ENCODE data around the gene NOTCH3.

The NOTCH3 gene

DNA sequence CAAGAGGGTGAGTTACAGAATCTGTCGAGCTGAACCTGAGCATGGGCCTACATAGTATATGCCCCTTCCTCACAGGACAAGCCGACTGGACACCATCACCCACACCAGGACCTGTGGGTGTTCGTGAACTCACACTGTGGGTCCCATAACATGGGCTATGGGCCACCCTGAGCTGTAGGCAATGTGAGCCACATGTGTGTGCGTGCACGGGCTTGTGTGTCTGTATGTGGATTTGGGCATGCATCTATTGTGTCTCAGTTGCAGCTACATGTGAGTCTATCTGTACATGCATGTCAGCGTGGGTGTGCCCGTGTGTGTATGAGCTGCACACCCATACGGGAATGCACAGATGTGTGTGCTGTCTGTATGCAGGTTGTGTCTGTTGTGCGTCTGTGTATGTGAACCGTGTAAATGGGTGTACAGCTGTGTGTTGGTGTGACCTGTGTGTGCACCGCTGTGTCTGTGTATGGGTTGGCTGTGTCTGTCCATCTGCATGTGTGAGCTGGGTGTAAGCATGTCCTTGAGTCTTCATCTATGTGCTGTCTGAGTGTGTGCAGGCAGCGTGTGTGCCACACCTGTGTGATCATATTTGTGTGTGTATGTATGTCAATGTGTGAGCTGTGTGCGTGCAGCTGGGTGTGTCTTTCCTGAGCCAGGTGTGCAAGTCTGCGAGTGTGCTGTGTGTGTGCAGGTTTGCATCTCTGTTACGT lies 1.7 kb downstream of the NOTCH3 start:
- TF ChIP-seq, protein P1, sequence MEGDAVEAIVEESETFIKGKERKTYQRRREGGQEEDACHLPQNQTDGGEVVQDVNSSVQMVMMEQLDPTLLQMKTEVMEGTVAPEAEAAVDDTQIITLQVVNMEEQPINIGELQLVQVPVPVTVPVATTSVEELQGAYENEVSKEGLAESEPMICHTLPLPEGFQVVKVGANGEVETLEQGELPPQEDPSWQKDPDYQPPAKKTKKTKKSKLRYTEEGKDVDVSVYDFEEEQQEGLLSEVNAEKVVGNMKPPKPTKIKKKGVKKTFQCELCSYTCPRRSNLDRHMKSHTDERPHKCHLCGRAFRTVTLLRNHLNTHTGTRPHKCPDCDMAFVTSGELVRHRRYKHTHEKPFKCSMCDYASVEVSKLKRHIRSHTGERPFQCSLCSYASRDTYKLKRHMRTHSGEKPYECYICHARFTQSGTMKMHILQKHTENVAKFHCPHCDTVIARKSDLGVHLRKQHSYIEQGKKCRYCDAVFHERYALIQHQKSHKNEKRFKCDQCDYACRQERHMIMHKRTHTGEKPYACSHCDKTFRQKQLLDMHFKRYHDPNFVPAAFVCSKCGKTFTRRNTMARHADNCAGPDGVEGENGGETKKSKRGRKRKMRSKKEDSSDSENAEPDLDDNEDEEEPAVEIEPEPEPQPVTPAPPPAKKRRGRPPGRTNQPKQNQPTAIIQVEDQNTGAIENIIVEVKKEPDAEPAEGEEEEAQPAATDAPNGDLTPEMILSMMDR (IDR thresholded peaks at IDR 0.05), result no peak

DNA sequence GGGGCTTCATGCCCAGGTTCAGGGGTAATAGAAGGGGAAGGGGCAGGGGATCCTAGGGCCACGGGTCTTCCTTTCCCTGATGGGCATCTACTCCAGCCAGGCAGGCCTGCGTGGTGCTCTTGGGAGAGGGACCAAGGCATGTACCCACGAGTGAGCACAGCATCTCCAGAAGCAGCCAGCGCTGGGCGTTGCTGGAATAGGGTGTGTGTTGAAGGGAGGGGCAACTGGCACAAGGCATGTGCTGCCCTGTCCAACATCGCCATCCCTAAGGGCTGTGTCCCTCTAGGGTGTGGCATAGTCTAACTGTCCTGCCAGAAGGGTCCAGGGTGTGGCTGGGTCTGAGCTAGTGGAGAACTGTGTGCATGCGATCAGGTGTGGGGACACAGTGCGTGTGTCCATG lies 2.9 kb downstream of the NOTCH3 start:
- TF ChIP-seq, protein P1 (IDR thresholded peaks at IDR 0.05), result no peak

DNA sequence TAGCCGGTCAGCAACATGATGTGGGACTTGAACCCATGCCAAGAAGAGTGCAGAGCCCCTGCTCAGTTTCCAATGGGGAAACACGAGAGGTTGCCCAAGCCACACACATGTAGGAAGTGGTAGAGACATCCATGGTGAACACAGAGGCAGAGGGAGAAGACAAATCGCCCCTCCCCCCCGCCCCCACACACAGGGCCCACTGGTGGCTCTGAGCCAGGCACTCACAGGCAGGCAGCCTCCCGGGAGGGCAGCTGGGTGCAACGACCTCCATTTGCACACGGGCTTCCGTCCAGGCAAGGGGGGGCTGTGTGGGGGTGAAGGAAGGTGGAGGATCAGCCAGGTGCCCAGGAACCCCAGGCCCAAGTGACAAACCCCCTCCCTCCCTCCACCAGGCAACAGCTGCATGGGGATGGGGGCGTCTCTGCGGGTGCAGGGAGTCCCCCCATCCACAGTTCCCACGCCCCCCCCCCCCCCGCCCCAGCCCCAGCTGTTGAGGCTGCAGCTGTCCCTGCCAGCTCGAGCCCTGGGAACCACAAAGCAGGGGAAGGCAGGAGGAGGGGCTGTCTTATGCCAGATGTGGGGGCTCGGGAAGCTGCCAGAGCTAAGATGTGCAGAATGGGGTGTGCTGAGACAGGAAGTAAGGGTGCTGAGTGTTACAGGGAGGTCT lies 3.4 kb downstream of the NOTCH3 start:
- TF ChIP-seq, protein P1 (IDR thresholded peaks at IDR 0.05), result no peak

DNA sequence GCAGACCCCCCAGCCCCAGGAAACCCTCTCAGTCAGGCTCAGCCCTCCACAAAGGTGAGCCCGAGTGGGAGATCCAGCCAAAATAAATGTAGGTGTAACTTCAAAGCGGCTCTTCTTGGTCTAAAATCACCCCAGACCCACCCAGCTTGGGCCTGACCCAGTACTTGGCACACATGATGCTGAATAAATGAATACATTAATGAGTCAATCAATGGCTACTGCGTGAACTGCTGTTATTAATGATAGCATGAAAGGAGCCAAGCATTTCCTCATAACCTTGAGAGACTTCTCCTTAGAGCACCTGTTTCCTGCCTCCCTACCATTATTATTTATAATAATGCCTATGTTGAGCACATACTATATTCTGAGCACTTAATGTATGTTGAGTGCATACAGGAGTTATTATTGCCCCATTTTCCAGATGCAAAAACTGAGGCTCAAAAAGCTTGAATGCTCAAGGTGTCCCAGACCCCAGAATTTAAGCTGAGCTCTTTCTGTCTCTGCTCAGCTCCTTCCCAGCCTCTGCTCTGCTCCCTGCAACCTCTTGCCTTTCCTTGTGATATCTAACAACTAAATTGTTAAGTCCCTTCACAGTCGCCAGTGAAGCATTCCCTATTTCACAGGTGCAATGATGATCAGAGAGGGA lies 4.3 kb downstream of the NOTCH3 start:
- TF ChIP-seq, protein P1 (IDR thresholded peaks at IDR 0.05), result no peak

DNA sequence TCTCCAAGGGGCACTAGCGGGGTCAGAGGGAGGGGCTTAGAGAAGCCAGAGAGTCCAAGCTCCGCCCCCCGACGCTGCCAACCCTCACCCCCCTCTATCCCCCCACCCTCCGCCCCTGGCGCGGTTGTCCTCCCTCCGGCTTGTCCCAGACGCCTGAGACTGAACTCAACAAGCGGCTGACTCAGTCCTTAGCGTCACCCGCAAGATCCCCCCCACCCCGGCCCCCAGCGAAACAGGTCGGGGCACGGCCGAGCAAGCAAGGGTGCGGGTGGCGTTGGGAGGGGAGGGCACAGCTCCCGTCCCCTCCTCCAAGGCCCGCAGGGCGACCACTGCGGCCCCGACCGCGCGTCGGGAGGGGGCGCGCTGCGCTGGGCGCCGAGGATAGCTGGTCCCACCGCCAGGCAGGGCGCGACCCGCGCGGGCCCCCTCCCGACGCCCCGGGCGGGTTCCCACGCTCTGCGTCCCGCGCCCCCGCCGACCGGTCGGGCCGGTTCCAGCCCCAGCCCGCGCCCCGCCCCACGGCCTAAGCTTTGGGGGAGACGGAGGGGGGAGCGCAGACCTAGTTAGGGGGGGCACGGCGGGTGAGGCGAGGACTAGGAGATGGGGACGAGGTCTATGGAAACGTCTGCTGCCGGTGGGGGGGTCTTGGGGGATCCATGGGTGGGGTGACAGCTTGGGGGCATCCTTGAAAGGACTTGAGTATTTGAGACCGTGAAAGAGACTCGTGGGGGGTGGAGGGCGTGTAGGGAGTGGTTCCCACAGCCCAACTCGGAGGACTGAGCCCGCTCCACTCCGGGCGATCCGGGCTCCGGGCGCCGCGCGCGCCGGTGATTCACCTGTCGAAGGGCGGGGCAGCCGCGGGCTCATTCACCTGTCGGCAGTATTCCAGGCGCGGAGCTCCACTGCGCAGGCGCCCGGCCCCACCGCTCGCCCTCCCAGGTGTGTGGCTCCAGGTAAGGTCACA lies 5.1 kb downstream of the NOTCH3 start:
- TF ChIP-seq, protein P1 (IDR thresholded peaks at IDR 0.05), result peak; percentile 27; the same call in 1 of the 2 replicates

DNA sequence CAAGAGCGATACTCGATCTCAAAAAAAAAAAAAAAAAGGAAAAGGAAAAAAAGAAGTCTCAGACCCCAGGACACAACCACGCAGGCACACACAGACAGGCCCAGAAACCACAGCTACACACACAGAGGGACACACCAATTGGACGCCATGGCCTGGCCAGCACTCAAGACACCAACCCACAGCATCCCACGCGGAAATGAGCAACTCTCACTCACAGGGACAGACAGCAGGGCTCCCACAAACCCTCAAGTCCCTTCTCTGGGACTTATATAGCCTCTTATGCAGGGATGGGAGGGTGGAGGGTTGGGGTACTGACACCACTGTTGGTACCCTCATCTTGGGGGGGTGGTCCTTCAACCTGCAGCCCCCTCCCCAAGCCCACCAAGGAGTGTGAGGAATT lies 5.9 kb downstream of the NOTCH3 start:
- TF ChIP-seq, protein P1 (IDR thresholded peaks at IDR 0.05), result no peak

DNA sequence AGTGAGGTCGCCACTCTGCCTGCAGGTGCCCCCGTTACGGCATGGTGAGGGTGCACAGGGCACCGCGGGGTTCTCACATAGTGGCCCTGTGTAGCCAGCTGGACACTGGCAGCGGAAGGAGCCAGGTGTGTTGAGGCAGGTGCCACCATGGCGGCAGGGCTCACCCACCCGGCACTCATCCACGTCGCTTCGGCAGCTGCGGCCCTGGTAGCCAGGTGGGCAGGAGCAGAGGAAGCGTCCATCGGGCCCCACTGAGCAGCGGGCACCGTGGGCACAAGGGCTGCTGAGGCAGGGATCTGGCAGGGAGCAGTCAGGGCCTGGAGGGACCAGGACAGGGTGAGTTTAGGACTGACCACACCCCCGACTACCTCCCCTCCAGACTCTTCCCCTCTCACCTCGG lies 8.8 kb downstream of the NOTCH3 start:
- TF ChIP-seq, protein P1 (IDR thresholded peaks at IDR 0.05), result no peak

Data from LNCAP (cell line).